Left renal pelvis (tissue), 4 donors: Measurements from ENCODE around the gene SMIM13. TPM values are rescaled to one million over a fixed set of nuclear protein-coding genes. Genes with fewer than 3 reads are reported as not detected.

Experiments used
- DNase-seq, 4 donors: peaks; one replicate each; pipeline ENCODE4 v3.0.0-alpha.2; 2013; ENCODE audit warnings: low read depth in 4 of 4, low spot score in 3 of 4
- polyA plus RNA-seq, 4 donors: library from polyadenylated mRNA; unstranded; fragments of 120-200 nt; gene quantifications; one replicate each; pipeline ENCODE4 v1.2.1, GENCODE V29; 2013; ENCODE audit not compliant: insufficient read length in 4 of 4

SMIM13 gene
- polyA plus RNA-seq, 4 donors, result 16.6 to 21.6 (median 18.8) TPM

GRCh38 chr6:11183761-11184362 lies 90.2 kb downstream of the SMIM13 start:
- DNase-seq, result no peak

- no peak for DNase-seq
Measured at GRCh38 chr6:11185204-11185842, 91.7 kb downstream of the SMIM13 start.

- no peak for DNase-seq
Measured at GRCh38 chr6:11187301-11187700, 93.7 kb downstream of the SMIM13 start.

Other genes with a start within 250 kb of the SMIM13 start
- gene GCM2, start 211.8 kb upstream of the SMIM13 start, polyA plus RNA-seq, result under 1 TPM in 1 of 4 donors, not detected in 3; 0.14 TPM
- gene SYCP2L, start 206.8 kb upstream of the SMIM13 start, polyA plus RNA-seq, result 1 to 10 TPM; 3.8 to 6.9 (median 4.4) TPM
- gene ELOVL2, start 49.5 kb upstream of the SMIM13 start, polyA plus RNA-seq, result 10 to 100 TPM in 2 of 4 donors, 1 to 10 TPM in 2; 4.8 to 10.6 (median 10.0) TPM
- gene ERVFRD-1, start 17.9 kb downstream of the SMIM13 start, polyA plus RNA-seq, result under 1 TPM in 3 of 4 donors, not detected in 1; 0.12 to 0.33 (median 0.24) TPM
- 10 to 100 TPM; 27.5 to 74.7 (median 68.8) TPM for gene NEDD9, start 138.8 kb downstream of the SMIM13 start, polyA plus RNA-seq